T follicular helper cell (primary cell): ENCODE results near the gene ACSF3.

ENCODE experiments used
- DNase-seq: peaks from one replicate; pipeline ENCODE4 v3.0.0-alpha.2; 2020; ENCODE audit warnings: low read depth

Gene ACSF3

DNA sequence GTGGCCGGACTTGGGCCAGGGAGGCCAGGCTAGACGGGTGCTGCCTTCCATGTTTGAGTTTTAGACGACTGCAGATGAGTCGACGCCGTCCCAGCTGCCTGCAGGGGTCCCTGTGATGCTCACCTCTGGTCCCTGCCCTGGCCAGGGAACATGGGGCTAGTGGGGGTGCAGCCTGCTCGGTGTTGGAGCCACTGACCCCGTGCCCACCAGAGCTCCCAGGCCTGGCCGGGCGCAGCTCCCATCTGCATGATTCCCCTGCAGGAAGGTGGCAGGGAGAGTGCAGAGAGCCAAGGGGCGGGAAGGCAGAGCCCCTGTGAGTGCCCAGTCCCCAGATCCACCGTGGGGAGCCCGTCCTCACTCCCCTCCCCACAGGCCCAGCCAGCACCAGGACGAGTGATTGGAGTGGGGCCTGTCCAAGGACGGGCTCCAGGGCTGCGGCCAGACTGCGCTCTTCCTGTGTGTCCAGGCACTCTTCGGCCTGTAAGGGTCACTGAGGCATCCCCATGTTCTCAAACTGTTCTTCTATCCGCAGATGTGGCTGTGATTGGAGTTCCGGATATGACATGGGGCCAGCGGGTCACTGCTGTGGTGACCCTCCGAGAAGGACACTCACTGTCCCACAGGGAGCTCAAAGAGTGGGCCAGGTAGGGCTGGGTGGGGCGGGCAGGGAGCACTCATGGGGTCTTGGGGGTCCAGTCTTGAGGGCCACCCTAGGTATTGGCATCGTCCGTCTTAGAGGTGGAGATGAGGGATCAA is 51.9 kb downstream of the ACSF3 start:
- DNase-seq: no peak

- DNase-seq: no peak
Measured at GRCh38 chr16:89146211-89147005, 52.8 kb downstream of the ACSF3 start.

DNA sequence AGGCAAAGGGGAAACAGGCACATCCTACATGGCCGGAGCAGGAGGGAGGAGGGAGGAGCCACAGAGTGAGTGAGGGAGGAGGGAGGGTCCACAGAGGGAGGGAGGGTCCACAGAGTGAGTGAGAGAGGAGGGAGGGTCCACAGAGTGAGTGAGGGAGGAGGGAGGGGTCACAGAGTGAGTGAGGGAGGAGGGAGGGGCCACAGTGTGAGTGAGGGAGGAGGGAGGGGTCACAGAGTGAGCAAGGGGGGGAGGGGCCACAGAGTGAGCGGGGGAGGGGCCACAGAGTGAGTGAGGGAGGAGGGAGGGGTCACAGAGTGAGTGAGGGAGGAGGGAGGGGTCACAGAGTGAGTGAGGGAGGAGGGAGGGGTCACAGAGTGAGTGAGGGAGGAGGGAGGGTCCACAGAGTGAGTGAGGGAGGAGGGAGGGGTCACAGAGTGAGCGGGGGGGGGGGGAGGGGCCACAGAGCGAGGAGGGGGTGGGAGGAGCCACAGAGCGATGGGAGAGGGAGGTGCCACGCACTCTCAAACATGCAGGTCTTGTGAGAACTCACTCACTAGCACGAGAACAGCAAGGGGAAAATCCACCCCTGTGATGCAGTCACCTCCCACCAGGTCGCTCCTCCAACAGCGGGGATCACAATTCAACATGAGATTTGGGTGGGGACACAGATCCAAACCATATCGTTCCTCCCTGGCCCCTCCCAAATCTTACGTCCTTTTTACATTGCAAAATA is 53.6 kb downstream of the ACSF3 start:
- no peak for DNase-seq

GRCh38 chr16:89149386-89149785 is 55.7 kb downstream of the ACSF3 start:
- no peak for DNase-seq

DNA sequence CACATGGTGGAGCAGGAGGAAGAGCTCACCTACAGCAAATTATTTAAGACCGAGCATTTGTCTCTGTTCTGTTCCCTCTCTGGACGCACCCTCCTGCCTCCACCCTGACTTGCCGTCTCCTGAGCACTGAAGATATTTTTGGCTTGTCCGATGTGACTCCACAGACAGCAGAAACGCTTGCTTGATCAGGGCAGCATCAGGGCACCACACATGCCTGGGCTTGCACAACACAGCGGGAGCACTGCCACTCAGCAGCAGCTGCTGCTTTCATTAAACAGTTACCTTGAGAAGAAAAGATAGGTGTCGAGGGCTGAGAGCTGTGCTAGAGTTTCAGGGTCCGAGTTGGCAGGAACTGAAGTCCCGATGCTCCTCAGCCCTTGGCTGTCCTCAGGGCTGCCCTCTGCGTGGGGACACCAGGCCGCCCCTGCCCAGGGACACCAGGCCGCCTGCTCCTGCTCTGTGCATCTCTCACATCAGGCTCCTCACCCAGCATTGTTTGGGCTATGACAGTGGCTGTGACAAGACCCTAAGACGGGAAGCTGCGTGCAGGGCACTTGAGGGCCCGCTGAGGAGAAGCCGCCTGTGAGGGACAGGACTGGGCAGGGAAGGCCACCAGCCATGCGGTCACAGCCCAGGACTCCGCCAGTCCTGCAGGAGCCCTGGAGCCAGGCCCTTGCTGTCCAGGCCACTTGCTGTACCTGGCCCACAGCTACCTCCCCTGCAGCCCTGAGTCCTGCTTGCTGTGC is 56.6 kb downstream of the ACSF3 start:
- no peak for DNase-seq

GRCh38 chr16:89150981-89151380 is 57.3 kb downstream of the ACSF3 start:
- no peak for DNase-seq

DNA sequence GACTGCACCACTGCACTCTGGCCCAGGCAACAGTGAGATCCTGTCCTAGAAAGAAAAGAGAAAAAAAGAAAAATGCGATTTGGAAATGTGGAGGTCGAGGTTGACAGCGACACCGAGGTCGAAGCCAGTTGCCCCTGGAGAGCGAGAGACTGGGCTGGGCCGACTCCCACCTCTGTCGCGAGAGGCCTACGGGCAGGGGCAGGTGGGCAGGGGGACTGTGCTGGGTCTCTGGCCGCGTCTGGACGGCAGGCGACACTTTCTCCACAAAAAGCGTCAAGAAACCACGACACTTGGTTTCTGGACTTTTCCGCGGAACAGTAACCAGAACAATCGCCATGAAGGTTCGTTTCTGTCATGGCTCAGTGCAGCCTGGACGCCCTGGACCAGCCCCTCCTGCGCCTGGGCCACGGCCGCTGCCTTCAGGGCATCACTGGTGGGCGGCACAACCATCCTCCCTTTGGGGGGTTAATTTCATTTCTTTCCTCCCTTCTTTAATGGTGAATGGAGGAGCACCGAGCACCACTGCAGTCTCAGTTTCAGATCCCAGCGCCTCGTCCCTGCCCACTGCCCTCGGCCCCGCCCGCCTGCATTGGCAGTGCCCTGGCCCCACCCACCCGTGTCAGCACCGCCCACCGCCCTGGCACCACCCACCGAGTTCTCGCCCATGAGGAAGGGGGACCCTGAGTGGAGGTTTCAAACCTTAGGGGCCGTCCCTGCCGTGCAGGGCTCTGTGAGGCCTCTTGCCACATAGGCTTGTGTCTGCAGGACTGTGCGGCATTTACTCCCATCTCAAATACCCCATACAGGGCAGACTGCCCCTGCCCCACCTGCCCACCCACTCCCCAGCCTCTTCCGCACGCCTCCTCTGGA is 59.4 kb downstream of the ACSF3 start:
- no peak for DNase-seq

- DNase-seq: no peak
Measured at GRCh38 chr16:89153848-89154271, 60.2 kb downstream of the ACSF3 start.

GRCh38 chr16:89154390-89155183 is 60.9 kb downstream of the ACSF3 start:
- DNase-seq: no peak

- no peak for DNase-seq
Measured at GRCh38 chr16:89155184-89155679, 61.6 kb downstream of the ACSF3 start.

- DNase-seq: no peak
Measured at GRCh38 chr16:89155851-89156739, 62.4 kb downstream of the ACSF3 start.

DNA sequence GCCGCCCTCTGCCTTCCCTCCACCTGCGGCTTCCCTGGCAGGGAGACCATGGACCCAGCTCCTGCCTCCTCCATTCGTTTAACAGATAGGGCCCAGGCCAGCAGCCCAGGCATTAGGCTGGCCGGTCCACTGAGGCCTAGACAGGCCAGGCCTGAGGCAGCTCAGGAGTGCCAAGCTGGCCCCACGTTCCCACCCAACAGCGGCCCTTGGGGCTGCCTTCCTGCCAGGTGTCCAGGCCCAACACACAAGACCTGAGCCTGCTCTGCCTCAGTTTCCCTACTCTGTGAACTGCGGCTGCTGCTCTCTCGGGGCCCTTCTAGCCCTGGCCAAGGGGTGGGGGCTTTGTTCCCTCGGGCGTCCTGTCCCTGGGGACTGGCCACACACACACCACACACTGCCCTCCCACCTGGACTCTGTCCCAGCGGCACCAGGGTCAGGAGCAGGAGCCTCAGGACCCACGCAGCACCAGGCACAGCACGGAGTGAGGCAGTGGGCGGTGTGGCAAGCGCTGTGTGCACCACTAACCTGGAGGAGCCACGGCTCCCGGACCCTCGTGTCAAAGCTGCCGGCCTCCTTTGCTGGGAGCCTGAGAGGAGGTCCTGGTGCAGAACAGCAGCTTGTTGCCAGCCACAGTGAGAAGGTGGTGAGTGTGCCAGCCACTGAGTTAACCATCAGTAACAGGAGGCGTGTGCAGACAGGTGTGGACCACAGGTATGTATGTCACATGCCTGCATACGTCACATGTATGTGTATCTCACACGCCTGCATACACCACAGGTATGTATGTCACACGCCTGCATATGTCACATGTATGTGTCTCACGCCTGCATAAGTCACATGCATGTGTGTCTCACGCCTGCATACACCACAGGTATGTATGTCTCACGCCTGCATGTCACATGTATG is 63.3 kb downstream of the ACSF3 start:
- no peak for DNase-seq

- no peak for DNase-seq
Measured at GRCh38 chr16:89157778-89158177, 64.1 kb downstream of the ACSF3 start.

DNA sequence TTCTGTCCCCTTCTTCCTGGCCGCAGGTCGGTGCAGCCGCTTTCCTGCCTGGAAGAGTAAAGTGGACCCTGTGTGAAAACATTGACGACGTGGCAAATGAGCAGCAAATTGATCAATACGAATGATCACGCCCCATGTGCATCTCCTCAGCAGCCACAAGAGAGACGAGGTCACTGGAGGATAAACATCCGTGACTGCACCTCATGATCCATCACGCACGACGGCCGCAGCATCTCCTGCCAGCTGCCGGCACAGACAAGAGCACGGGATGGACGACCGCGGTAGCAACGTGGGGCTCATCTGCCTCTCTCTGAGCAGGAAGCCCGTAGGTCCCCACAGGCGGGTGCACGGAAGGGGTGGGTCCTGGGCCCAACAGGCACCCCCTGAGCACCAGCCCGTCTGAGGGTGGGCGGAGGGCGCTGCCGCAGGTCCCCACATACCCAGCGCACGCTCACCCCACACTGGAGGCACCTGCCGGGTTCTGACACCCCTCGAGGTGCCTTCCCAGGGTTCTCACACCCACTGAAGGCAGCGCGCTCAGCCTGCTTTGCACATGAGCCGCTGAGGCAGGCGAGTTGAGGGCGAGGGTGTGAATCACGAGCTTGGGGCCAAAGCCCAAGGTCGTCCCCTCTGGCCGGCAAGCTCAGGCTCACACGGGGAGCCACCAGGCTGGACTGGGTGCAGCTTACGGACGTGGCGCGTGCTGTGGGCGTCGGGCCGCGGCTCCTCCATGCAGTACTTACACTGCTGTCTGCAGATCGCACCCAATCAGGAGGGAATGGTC is 65.6 kb downstream of the ACSF3 start:
- no peak for DNase-seq

DNA sequence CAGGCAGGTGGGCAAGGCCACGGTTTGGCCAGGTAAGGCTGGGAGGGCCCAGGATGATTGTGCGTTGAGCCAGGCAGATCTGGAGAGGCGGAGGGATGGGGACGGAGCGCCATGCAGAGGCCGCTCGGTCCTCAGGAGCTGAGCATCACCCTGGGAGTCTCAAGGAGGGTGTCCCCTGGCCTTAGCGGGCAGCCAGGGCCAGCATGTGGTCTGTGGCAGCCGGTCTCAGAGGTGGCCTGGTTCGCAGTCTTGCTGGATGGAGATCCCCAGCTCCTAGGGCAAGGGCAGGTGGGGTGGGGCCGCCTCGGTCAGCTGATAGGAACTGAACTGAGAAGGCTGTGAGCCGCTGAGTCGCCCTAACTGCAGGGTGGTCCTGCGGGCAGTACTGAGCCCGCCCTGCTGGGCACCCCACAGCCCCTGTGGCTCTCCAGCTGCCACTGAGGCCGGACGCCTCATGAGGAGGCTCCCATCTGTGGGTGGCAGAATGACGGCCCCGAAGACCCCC is 66.2 kb downstream of the ACSF3 start:
- no peak for DNase-seq

DNA sequence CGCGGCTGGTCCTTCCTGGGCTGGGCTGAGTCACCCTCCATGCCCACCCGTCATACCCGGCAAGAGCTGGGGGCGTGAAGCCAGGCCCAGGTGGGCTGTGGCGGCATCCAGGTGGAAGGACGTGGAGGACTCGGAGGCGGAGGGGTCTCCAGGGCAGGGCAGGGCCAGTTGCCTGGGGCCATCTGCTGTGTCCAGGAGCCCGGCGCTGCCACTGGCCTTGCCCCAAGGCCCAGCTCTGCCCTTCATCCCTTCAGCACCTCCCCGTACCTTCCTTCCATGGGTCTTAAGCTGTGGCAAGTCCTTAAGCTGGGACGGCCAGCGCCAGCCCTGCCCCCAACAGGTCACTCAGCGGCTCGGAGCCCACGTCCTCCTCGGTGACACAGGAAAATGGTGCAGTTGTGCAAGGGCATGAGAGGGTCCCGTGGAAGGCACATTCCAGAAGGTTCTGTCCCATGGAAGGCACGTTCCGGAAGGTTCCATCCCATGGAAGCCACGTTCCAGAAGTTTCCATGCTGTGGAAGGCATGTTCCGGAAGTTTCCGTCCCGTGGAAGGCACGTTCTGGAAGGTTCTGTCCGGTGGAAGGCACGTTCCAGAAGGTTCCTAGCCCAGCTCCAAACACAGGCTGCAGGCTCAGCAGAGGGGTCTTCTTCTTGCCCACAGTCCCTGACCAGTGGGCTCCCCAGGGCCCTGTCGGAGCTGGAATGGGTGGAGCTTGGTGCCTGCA is 67.5 kb downstream of the ACSF3 start:
- DNase-seq: no peak
